ENCODE measurements around the gene HMGXB3. TPM values are rescaled to one million over a fixed set of nuclear protein-coding genes. Genes with fewer than 3 reads are reported as not detected.

The HMGXB3 gene
- total RNA-seq, 1 experiment from 2014 or later: 56.2 TPM

GRCh38 chr5:150036513-150036912 is 36.0 kb downstream of the HMGXB3 start:
- BruUV-seq (replicated peaks): no TSS peak
- ATAC-seq (no peak), DNase-seq (ENCODE audit: low read depth, low spot score) (no peak)
- Histone ChIP-seq H3K36me3 (ENCODE audit: control insufficient read depth, insufficient read depth, low read length) (peaks cover 61% of the 10 kb centered on the region), H3K27ac (ENCODE audit: low read length) (no peak overlapping the region), H3K4me3 (ENCODE audit: low read depth in 2 of 2, low read length in 2 of 2) (no peak overlapping the region), H3K9me3 (ENCODE audit: control insufficient read depth, insufficient read depth, low read depth, low read length) (no peaks in the 10 kb centered on the region), H3K27me3 (ENCODE audit: control insufficient read depth, insufficient read depth, low read length) (no peaks in the 10 kb centered on the region), H3K4me1 (ENCODE audit: control insufficient read depth, insufficient read depth, low read length) (no peaks in the 10 kb centered on the region)
- ChIA-PET CTCF (no interaction called here), POLR2A (no interaction called here)
- TF ChIP-seq TCF7L2 (IDR thresholded peaks at IDR 0.05; ENCODE audit: low read depth, low read length): no peak
- no peak for TF ChIP-seq SIN3A (IDR thresholded peaks at IDR 0.05; ENCODE audit: borderline replicate concordance, insufficient read depth, low read depth, low read length)
- no peak for TF ChIP-seq CTCF (IDR thresholded peaks at IDR 0.05)
- TF ChIP-seq REST (IDR thresholded peaks at IDR 0.05; ENCODE audit: insufficient read depth in 1 of 2, low read depth in 2 of 2, low read length in 1 of 2): no peak
- no peak for TF ChIP-seq POLR2AphosphoS5 (IDR thresholded peaks at IDR 0.05; ENCODE audit: low read depth, low read length)
- in situ Hi-C loops (cut with HindIII; ENCODE audit: low pct_unique_long_range_greater_than_20kb, low sequenced_read_pairs) (no loop called here), intact Hi-C loops (cut with micrococcal nuclease; ENCODE audit: unreplicated experiment) (no loop called here)

DNA sequence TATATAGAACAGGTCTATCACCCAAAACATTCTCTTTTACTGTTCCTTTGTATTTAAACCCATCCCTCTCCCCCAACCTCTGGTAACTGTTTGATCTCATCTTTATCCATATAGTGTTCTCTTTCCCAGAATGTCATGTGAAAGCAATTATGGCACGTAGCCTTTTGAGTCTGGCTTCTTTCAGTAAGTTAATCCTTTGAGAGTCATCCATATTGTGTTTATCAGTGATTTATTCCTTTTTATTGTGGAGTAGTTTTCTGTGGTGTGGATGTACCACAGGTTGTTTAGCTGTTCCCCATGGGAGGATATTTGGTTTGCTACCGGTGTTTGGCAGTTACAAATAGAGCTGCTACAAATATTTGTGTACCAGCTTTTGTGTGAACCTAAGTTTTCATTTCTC is 38.0 kb downstream of the HMGXB3 start:
- H3K27me3 ChIP-seq (ENCODE audit: control insufficient read depth, insufficient read depth, low read length): no peaks in the 10 kb centered on the region
- no peak for TF ChIP-seq SIN3A (IDR thresholded peaks at IDR 0.05; ENCODE audit: borderline replicate concordance, insufficient read depth, low read depth, low read length)
- no peak for TF ChIP-seq TCF7L2 (IDR thresholded peaks at IDR 0.05; ENCODE audit: low read depth, low read length)
- no peak for TF ChIP-seq POLR2AphosphoS5 (IDR thresholded peaks at IDR 0.05; ENCODE audit: low read depth, low read length)
- no peak for TF ChIP-seq CTCF (IDR thresholded peaks at IDR 0.05)
- TF ChIP-seq REST (IDR thresholded peaks at IDR 0.05; ENCODE audit: insufficient read depth in 1 of 2, low read depth in 2 of 2, low read length in 1 of 2): no peak
- intact Hi-C loops (cut with micrococcal nuclease; ENCODE audit: unreplicated experiment) (no loop called here), in situ Hi-C loops (cut with HindIII; ENCODE audit: low pct_unique_long_range_greater_than_20kb, low sequenced_read_pairs) (no loop called here)
- no peak overlapping the region for H3K27ac ChIP-seq (ENCODE audit: low read length)
- DNase-seq (ENCODE audit: low read depth, low spot score) (no peak), ATAC-seq (no peak)
- H3K4me3 ChIP-seq (ENCODE audit: low read depth in 2 of 2, low read length in 2 of 2): no peak overlapping the region
- ChIA-PET POLR2A (no interaction called here), CTCF (no interaction called here)
- no peaks in the 10 kb centered on the region for H3K9me3 ChIP-seq (ENCODE audit: control insufficient read depth, insufficient read depth, low read depth, low read length)
- H3K4me1 ChIP-seq (ENCODE audit: control insufficient read depth, insufficient read depth, low read length): no peaks in the 10 kb centered on the region
- H3K36me3 ChIP-seq (ENCODE audit: control insufficient read depth, insufficient read depth, low read length): peaks cover 61% of the 10 kb centered on the region
- no TSS peak for BruUV-seq (replicated peaks)
